HG03354 (cell line): ENCODE data around the gene RPS6KA3.
A peak's percentile ranks its signal among the peaks of the same experiment; 100 is the strongest.
"Not testable (repeated sequence)": the region's sequence is repeated elsewhere in the genome, so short reads cannot be mapped to it uniquely, and the experiment has no call there.

ENCODE experiments used
- ATAC-seq: cut with Tn5 transposase; IDR thresholded peaks from one replicate; pipeline ENCODE4 v1.9.1; 2021; ENCODE audit warnings: mild to moderate bottlenecking; ENCODE audit not compliant: unreplicated experiment, poor library complexity, severe bottlenecking

The RPS6KA3 gene

GRCh38 chrX:20265726-20266681 is 705 bp downstream of the RPS6KA3 start:
- ATAC-seq: peak; percentile 25

- ATAC-seq: peak; percentile 40
Observed at GRCh38 chrX:20265221-20265725, 1.4 kb downstream of the RPS6KA3 start.

- ATAC-seq: no peak
Observed at GRCh38 chrX:20263474-20263873, 3.2 kb downstream of the RPS6KA3 start.

DNA sequence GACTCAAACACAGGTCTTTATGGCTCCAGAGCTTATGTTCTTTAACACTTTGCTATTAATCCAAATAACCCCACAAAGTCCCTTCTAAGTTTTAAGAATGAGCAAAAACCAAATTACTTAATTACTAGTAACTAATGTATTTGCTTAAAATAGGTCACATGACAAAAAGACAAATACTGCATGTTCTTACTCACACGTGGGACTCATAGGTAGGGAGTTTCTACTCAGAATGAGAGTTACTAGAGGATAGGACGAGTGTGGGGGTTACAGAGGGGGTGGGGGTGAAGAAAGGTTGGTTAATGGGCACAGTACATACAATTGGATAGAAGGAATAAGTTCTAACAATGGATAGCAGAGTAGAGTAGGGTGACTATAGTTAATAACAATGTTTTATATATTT is 5.8 kb downstream of the RPS6KA3 start:
- no peak for ATAC-seq

DNA sequence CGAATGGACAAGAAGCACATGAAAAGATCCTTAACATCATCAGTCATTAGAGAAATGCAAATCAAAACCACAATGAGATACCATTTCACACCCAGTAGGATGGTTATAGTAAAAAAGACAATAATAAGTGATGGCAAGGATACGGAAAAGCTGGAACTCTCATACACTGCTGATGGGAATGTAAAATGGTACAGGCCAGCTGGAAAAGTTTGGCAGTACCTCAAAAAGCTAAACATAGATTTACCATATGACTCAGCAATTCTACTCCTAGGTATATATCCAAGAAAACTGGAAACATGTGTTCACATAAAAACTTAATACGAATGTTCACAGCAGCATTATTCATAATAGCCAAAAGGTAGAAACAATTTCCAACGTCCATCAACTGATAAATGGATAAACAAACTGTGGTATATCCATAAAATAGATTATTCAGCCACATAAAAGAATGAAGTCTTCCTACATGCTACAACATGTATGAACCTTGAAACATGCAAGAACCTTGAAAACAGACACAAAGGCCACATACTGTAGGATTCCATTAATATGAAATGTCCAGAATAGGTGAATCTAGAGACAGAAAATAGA is 11.9 kb downstream of the RPS6KA3 start:
- no peak for ATAC-seq

GRCh38 chrX:20253232-20253543 is 13.5 kb downstream of the RPS6KA3 start:
- no peak for ATAC-seq

DNA sequence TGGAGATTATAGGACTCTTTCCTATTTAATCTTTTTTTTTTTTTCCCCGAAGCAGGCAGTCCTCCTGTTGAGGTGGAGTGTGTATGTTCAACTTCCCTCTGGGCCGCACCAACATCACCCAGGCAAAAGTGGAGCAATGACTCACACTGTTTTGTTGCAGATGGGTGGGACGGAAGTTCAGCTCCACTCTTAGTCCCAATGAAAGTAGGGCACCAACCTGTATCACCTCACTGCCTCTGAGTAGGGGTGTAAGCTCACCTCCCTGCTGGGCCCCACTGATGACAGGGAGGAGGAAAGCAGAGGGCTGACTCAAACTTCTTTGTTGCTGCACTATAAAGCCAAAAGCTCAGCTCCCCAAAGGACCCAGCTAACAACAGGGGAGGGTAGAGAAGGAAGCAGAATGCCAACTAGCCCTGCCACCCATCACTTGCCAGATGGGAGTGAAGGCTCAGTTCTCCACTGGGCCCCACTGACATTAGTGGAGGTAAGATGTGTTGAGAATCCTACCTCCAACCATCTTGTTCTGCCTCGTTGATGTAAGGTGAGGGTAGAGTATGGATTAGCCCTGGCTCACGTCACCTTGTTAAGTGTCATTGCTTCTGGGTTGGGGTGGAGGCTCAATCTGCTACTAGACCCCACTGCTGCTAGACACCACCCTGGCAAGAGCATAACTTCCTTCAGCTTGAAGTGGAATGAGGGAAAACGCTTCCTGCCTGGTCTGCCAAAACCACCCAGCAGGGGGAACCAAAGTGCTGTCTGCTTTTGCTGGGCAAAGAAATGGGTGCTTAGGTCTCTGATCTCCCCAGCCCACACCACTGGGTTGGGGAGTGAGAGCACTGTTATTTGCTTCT is 14.1 kb downstream of the RPS6KA3 start:
- peak; percentile 84 for ATAC-seq

- no peak for ATAC-seq
Observed at GRCh38 chrX:20251691-20252090, 15.0 kb downstream of the RPS6KA3 start.

DNA sequence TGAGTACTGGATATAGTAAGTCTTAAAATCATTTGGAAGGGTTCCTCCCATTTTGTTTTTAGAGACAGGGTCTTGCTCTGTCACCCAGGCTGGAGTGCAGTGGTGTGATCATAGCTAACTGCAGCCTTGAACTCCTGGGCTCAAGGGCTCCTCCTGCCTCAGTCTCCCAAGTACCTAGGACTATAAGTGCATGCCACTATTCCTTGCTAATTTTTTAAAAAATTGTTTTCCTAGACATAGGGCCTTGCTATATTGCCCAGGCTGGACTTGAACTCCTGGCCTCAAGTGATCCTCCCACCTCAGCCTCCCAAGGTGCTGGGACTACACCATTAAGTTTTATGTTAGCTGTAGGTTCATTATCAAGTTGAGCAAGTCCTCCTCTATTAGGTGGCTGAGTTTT is 16.6 kb downstream of the RPS6KA3 start:
- not testable (repeated sequence) for ATAC-seq

- no peak for ATAC-seq
Observed at GRCh38 chrX:20248592-20249192, 18.0 kb downstream of the RPS6KA3 start.

GRCh38 chrX:20244931-20245330 is 21.8 kb downstream of the RPS6KA3 start:
- no peak for ATAC-seq

- no peak for ATAC-seq
Observed at GRCh38 chrX:20240201-20240600, 26.5 kb downstream of the RPS6KA3 start.

- no peak for ATAC-seq
Observed at GRCh38 chrX:20237864-20238263, 28.8 kb downstream of the RPS6KA3 start.

DNA sequence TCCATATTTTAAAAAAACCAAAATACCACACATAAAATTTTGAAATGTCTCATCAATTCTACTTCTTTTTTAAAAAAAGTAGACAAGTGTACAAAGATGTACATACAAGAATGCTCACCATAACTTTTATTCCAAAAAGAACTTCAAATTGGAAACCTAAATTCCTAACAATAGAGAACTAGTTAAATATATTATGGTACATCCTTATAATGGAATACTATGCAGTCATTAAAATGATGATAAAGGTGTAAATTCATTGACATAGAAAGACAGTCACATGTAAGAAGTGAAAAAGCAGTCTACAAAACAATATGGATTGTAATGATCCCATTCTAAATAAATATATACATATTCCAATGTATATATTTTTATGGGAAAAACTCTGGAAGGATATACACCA is 31.0 kb downstream of the RPS6KA3 start:
- no peak for ATAC-seq

DNA sequence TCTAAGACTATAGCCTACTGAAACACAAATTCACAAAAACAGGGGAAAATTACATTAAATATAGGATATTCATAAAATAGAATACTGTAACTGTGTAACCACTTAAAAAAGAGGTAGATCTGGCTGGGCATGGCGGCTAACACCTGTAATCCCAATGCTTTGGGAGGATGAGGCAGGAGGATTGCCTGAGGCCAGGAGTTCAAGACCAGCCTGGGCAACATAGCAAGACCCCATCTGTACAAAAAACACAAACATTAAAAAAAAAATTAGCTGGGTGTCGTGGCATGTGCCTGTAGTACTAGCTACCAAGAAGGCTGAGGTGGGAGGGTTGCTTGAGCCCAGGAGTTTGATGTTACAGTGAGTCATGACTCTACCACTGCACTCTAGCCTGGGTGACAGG is 33.4 kb downstream of the RPS6KA3 start:
- no peak for ATAC-seq

- no peak for ATAC-seq
Observed at GRCh38 chrX:20231598-20231997, 35.1 kb downstream of the RPS6KA3 start.

- peak; percentile 80 for ATAC-seq
Observed at GRCh38 chrX:20230406-20230805, 36.3 kb downstream of the RPS6KA3 start.

GRCh38 chrX:20229155-20229554 is 37.6 kb downstream of the RPS6KA3 start:
- no peak for ATAC-seq

DNA sequence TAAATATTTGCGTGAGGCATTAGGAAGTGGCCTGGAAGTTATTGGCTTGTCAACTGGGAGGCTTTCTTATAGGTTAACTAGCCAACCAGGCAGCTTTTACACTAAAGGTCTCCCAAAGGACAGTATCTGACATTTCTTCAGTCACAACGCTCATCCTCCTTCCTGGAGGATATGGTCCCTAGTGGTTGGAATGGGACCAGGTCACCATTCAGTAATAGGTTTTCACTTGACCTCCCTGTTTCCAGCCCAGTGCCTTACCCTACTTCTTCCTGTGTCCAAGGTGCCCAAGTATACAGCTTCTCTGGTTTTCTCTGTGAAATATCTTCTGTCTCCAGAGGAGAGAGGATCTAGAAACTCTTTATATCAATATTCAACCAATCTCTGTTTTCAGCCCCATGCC is 38.5 kb downstream of the RPS6KA3 start:
- no peak for ATAC-seq

DNA sequence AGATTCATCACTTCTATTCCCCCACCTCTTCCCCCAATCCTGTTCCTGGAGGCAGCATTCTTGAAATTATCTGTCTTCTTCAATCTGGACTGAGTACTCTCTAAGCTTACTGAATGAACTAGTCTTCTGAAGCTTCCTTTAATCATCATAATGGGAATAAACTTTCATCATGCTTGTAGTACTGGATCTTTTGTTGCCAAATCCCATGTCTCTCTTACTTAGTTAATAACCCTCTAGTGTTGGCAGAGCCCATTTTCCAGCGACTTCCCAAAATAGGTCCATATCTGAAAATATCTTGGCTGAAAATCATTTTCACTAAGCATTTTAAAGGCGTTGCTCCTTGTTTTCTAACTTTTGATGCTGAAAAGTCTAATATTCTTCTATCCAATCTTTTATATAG is 39.6 kb downstream of the RPS6KA3 start:
- ATAC-seq: no peak
